ENCODE data around the gene NAP1L4.

Gene NAP1L4

DNA sequence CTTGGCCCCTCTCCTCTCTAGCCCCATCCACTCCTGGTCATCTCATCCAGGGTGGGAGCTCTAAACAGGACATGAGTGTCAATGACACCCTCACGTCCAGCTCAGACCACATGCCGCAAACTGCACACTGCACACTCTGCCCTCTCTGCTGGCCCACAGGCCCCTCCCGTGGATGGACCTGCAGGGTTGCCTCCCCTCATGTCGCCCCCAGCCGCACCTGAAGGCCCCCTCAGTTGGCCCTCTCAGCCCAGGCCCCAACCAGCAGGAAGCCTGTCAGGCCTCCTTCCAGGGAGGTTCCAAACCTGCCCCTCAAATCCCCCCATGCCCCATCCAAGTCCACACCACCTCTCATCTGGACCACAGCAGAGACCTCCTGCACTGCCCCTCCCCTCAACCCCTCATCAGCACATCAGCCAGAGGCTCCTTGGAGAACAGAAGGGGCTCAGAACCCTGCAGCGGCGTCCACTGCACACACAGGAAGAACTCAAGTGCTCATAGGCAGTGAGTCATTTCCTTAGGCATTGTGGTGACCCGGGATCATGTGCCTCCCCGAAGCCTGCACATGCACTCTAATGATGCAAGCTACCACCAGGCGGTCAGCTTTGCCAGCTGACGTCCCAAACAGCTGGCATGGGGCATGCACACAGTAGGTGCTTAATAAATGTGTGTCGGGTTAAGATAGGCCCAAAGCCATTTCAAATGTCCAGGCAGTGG, 93.6 kb downstream of the NAP1L4 start:
- TF ChIP-seq, protein P1, sequence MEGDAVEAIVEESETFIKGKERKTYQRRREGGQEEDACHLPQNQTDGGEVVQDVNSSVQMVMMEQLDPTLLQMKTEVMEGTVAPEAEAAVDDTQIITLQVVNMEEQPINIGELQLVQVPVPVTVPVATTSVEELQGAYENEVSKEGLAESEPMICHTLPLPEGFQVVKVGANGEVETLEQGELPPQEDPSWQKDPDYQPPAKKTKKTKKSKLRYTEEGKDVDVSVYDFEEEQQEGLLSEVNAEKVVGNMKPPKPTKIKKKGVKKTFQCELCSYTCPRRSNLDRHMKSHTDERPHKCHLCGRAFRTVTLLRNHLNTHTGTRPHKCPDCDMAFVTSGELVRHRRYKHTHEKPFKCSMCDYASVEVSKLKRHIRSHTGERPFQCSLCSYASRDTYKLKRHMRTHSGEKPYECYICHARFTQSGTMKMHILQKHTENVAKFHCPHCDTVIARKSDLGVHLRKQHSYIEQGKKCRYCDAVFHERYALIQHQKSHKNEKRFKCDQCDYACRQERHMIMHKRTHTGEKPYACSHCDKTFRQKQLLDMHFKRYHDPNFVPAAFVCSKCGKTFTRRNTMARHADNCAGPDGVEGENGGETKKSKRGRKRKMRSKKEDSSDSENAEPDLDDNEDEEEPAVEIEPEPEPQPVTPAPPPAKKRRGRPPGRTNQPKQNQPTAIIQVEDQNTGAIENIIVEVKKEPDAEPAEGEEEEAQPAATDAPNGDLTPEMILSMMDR (conservative IDR thresholded peaks at IDR 0.05; ENCODE audit: control insufficient read depth, insufficient read depth, low read depth, low read length): no peak
- H3K4me3 ChIP-seq (ENCODE audit: control insufficient read depth, low read depth, low read length): no peak overlapping the region
- peak; percentile 91 for DNase-seq (ENCODE audit: low read depth)

DNA sequence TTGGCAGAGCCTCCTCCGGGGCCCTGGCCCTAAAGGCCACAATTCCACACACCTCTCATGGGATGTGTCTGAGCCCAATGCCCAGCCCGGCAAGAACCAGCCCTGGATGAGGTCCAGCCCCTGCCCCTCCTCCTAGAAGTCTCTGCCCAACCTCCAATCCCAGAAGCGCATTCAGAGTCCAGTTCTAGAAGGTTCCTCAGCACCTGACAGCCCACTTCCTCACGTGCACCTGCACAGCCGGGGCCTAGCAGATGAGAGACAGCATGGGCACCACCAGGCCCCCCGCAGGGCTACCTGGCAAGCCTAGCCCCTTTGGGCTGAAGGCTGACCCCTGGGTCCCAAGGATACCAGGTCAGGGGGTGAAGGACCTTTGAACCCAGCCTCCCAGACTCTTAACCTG, 95.1 kb downstream of the NAP1L4 start:
- H3K4me3 ChIP-seq (ENCODE audit: control insufficient read depth, low read depth, low read length): no peak overlapping the region
- TF ChIP-seq, protein P1 (conservative IDR thresholded peaks at IDR 0.05; ENCODE audit: control insufficient read depth, insufficient read depth, low read depth, low read length): no peak
- DNase-seq (ENCODE audit: low read depth): no peak

DNA sequence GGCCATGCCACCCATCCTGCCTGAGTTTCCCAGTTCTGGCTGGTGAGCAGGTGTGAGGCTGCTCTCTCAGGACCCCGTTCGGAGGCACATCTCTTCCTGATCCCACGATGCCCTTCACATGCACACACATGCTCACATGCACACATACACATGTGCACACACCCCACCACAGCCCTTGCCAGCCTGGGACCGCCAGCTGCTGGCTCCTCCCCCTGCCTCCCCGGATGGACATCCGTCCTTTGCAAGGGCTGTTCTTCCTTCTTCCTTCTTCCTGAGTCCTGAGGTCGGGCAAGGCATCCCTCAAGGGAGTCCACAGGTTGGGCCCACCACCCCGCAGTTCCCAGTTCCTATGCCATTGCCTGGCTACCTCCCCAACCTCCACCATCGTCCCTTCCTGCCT, 96.1 kb downstream of the NAP1L4 start:
- TF ChIP-seq, protein P1 (conservative IDR thresholded peaks at IDR 0.05; ENCODE audit: control insufficient read depth, insufficient read depth, low read depth, low read length): no peak
- no peak for DNase-seq (ENCODE audit: low read depth)
- no peak overlapping the region for H3K4me3 ChIP-seq (ENCODE audit: control insufficient read depth, low read depth, low read length)

All from fibroblast of mammary gland (primary cell).